Activated CD4-positive, alpha-beta memory T cell treated with anti-CD3 and anti-CD28 coated beads for 36 hours (primary cell): Measurements from ENCODE around the gene NFATC1. TPM values are rescaled to one million over a fixed set of nuclear protein-coding genes. Genes with fewer than 3 reads are reported as not detected.

Experiments used
- CTCF ChIA-PET: fragments of 350-600 bp; sonication (Branson Sonifier 250); formaldehyde crosslinking; loops from one replicate; lab custom pipeline; 2021; ENCODE audit warnings: antibody characterized with exemption, inconsistent platforms; lab: Charles Lee
- POLR2A ChIA-PET: fragments of 350-600 bp; sonication (Branson Sonifier 250); formaldehyde crosslinking; loops from one replicate; lab custom pipeline; 2021; ENCODE audit warnings: antibody characterized with exemption; lab: Charles Lee
- DNase-seq: peaks from one replicate; pipeline ENCODE4 v3.0.0-alpha.2; 2020
- H3K27ac Mint-ChIP-seq: one replicate; pipeline ENCODE4 v1.8.0; 2021; ENCODE audit warnings: mixed read lengths
- H3K27me3 Mint-ChIP-seq: one replicate; pipeline ENCODE4 v1.8.0; 2021; ENCODE audit warnings: mixed read lengths
- H3K36me3 Mint-ChIP-seq: one replicate; pipeline ENCODE4 v1.8.0; 2021; ENCODE audit warnings: mixed read lengths
- H3K4me1 Mint-ChIP-seq: one replicate; pipeline ENCODE4 v1.8.0; 2021; ENCODE audit warnings: low read depth, mixed read lengths
- H3K4me3 Mint-ChIP-seq: one replicate; pipeline ENCODE4 v1.8.0; 2021; ENCODE audit warnings: mild to moderate bottlenecking, mixed read lengths
- H3K9me3 Mint-ChIP-seq: one replicate; pipeline ENCODE4 v1.8.0; 2021; ENCODE audit warnings: mixed read lengths
- intact Hi-C: fragments of 100-400 bp; cut with micrococcal nuclease; formaldehyde crosslinking; loops from one replicate; pipeline ENCODE4 v1.15.1; 2023
- total RNA-seq, 2 experiments: library from RNA; stranded (reverse); gene quantifications; one replicate each; pipeline ENCODE4 v1.2.3, GENCODE V29; 2021

Gene NFATC1
- total RNA-seq, 2 experiments from 2014 or later, result 83.7 to 85.4 TPM

DNA sequence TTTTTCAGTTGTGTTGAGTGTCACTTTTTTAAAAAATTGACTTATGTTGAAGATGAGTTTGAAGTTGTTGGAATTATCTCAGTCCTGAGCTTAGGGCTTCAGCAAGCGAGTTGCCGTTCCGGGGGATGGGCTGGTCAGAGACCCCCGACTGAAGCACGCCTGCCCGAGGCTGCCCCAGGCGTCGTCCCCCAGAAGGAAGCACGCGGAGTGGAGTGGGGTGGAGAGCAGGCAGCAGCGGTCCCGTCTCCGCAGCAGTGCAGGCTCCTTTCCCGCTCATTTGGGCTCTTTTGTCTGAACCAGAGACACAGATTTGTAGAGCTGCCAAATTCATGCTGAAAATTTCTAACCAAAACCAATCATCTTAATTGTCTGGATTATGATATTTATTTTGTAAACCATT, 33.7 kb downstream of the NFATC1 start:
- H3K4me1 Mint-ChIP-seq, result peaks cover 29% of the 10 kb centered on the region
- H3K9me3 Mint-ChIP-seq, result no peaks in the 10 kb centered on the region
- ChIA-PET POLR2A (no interaction called here), CTCF (interaction anchor here (0.5 kb wide), 1 partner anchor 53 kb away, joined by 3 read pairs; no protein-coding TSS in a partner anchor)
- no peak for DNase-seq
- intact Hi-C loops, result no loop called here
- peak overlapping the region; percentile 40 for H3K27ac Mint-ChIP-seq
- no peak overlapping the region for H3K4me3 Mint-ChIP-seq
- H3K27me3 Mint-ChIP-seq, result no peaks in the 10 kb centered on the region
- H3K36me3 Mint-ChIP-seq, result peaks cover 13% of the 10 kb centered on the region

DNA sequence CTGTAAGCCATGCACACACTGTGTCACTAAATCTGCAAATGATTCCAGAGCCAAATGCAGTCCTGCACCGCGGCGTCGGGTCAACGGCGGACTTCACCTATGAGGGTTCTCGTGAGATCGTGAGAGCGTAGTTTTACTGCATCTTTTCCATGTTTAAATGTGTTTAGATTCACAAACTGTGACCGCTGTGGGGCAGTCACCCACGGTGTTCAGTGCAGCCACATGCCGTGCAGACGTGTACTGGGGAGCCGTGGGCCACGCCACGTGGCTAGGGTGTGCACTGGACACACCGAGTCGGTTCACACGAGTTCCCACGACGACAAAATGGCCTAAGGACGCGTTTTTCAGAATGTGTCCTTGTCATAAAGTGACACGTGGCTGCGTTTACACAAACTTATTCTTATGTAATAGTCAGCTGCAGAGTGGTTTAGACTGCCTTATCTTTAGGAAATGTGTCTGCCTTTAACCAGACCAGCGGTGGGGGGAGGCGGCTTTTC, 34.1 kb downstream of the NFATC1 start:
- no peak for DNase-seq
- Mint-ChIP-seq H3K4me3 (no peak overlapping the region), H3K27me3 (no peaks in the 10 kb centered on the region), H3K36me3 (peaks cover 12% of the 10 kb centered on the region), H3K9me3 (no peaks in the 10 kb centered on the region), H3K27ac (peak overlapping the region; percentile 40), H3K4me1 (peaks cover 29% of the 10 kb centered on the region)
- ChIA-PET POLR2A (no interaction called here), CTCF (no interaction called here)
- intact Hi-C loops, result no loop called here

GRCh38 chr18:79432376-79433120, 36.8 kb downstream of the NFATC1 start:
- intact Hi-C loops, result no loop called here
- H3K27ac Mint-ChIP-seq, result no peak overlapping the region
- H3K4me3 Mint-ChIP-seq, result no peak overlapping the region
- peaks cover 23% of the 10 kb centered on the region for H3K36me3 Mint-ChIP-seq
- ChIA-PET POLR2A (no interaction called here), CTCF (interaction anchor here (1.0 to 1.1 kb wide), 2 partner anchors 27 to 52 kb away, joined by 3 read pairs; no protein-coding TSS in a partner anchor)
- H3K27me3 Mint-ChIP-seq, result no peaks in the 10 kb centered on the region
- H3K4me1 Mint-ChIP-seq, result peaks cover 41% of the 10 kb centered on the region
- no peaks in the 10 kb centered on the region for H3K9me3 Mint-ChIP-seq
- DNase-seq, result no peak

DNA sequence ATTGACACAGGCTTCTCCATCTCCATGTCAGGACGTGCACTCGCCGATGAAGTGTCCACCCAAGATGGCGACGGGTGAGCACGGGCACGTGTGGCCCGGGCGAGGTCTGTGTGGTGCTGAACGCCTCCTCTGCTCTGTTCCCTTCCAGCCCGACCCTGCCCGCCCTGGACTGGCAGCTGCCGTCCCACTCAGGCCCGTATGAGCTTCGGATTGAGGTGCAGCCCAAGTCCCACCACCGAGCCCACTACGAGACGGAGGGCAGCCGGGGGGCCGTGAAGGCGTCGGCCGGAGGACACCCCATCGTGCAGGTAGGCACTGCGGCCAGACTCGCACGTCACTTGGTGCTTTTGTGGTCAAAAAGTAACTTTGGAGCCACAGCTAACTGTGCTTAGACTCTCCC, 37.7 kb downstream of the NFATC1 start:
- intact Hi-C loops, result no loop called here
- Mint-ChIP-seq H3K27me3 (no peaks in the 10 kb centered on the region), H3K36me3 (peaks cover 30% of the 10 kb centered on the region), H3K27ac (no peak overlapping the region), H3K4me3 (no peak overlapping the region), H3K4me1 (peaks cover 49% of the 10 kb centered on the region), H3K9me3 (no peaks in the 10 kb centered on the region)
- POLR2A ChIA-PET, result no interaction called here
- no peak for DNase-seq
- CTCF ChIA-PET, result interaction anchor here (1.0 to 1.1 kb wide), 2 partner anchors 28 to 53 kb away, joined by 3 read pairs; no protein-coding TSS in a partner anchor

GRCh38 chr18:79434607-79435401, 39.1 kb downstream of the NFATC1 start:
- POLR2A ChIA-PET, result interaction anchor here (2.3 kb wide), 1 partner anchor 89 kb away, joined by 26 read pairs; no protein-coding TSS in a partner anchor
- CTCF ChIA-PET, result interaction anchor here (1.3 to 2.3 kb wide), 2 partner anchors 38 to 91 kb away, joined by 4 to 11 read pairs; partner anchors contain the start of gene NFATC1
- no peak for DNase-seq
- peaks cover 60% of the 10 kb centered on the region for H3K4me1 Mint-ChIP-seq
- intact Hi-C loops, result loop anchor here (1.0 kb wide), 1 partner anchor 88 kb away; no protein-coding TSS in a partner anchor
- peaks cover 43% of the 10 kb centered on the region for H3K36me3 Mint-ChIP-seq
- no peak overlapping the region for H3K27ac Mint-ChIP-seq
- no peaks in the 10 kb centered on the region for H3K27me3 Mint-ChIP-seq
- H3K9me3 Mint-ChIP-seq, result no peaks in the 10 kb centered on the region
- no peak overlapping the region for H3K4me3 Mint-ChIP-seq

- Mint-ChIP-seq H3K27ac (peak overlapping the region; percentile 13), H3K36me3 (peaks cover 52% of the 10 kb centered on the region), H3K27me3 (no peaks in the 10 kb centered on the region), H3K9me3 (no peaks in the 10 kb centered on the region), H3K4me1 (peaks cover 57% of the 10 kb centered on the region), H3K4me3 (no peak overlapping the region)
- ChIA-PET CTCF (interaction anchor here (1.1 to 2.3 kb wide), 5 partner anchors 31 to 92 kb away, joined by 4 to 19 read pairs (median 6); partner anchors contain the start of gene NFATC1), POLR2A (interaction anchor here (1.1 to 2.3 kb wide), 3 partner anchors 31 to 87 kb away, joined by 4 to 26 read pairs (median 8); no protein-coding TSS in a partner anchor)
- DNase-seq, result no peak
- intact Hi-C loops, result loop anchor here (1.0 kb wide), 2 partner anchors 32 to 41 kb away; partner anchors contain the start of gene NFATC1
These were observed 41.0 kb downstream of the NFATC1 start for GRCh38 chr18:79436556-79437275.

- CTCF ChIA-PET, result interaction anchor here (1.3 to 1.5 kb wide), 2 partner anchors 11 to 45 kb away, joined by 3 to 4 read pairs; no protein-coding TSS in a partner anchor
- H3K27me3 Mint-ChIP-seq, result no peaks in the 10 kb centered on the region
- H3K4me1 Mint-ChIP-seq, result peaks cover 57% of the 10 kb centered on the region
- POLR2A ChIA-PET, result interaction anchor here (1.9 kb wide), 1 partner anchor 33 kb away, joined by 5 read pairs; no protein-coding TSS in a partner anchor
- DNase-seq, result no peak
- intact Hi-C loops, result no loop called here
- H3K9me3 Mint-ChIP-seq, result no peaks in the 10 kb centered on the region
- no peak overlapping the region for H3K4me3 Mint-ChIP-seq
- H3K27ac Mint-ChIP-seq, result peak overlapping the region; percentile 18
- H3K36me3 Mint-ChIP-seq, result peaks cover 58% of the 10 kb centered on the region
These were observed 42.6 kb downstream of the NFATC1 start for GRCh38 chr18:79438089-79438897.

DNA sequence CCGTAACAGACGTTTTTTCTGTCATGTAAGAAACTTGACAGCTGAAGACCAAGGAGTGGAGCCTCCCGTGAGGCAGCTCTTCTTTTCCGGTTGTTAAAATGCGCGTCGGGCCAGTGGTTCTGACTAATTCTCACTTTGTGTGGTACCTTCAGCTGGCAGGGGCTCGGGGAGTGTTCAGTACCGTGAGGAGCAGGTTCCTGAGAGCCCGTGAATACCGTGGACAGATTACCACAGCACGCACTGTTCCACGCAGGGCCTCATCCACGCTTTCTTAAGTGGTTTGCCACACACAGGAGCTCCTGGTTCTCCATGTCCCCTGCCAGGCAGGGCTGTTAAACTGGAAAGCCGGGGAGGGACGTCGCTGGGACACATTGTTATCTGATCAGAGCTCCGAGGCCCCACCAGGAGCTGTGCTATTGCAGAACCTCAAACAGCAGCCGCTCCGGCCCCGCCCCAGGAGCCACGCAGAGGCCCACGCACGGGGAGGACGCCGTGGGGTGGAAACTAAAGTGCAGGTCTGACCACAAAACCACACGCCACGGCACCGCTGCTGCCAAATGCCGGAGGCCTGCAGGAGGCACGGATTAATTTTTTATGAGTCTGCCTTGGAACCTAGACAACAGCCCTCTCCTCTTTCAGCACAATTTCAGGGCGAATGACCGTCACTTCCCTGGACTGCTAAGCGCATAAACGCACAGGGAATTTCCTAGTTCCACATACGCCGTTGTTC, 43.3 kb downstream of the NFATC1 start:
- H3K27ac Mint-ChIP-seq, result no peak overlapping the region
- POLR2A ChIA-PET, result interaction anchor here (1.9 kb wide), 1 partner anchor 34 kb away, joined by 5 read pairs; no protein-coding TSS in a partner anchor
- no peak overlapping the region for H3K4me3 Mint-ChIP-seq
- H3K36me3 Mint-ChIP-seq, result peaks cover 58% of the 10 kb centered on the region
- peak; percentile 34 for DNase-seq
- CTCF ChIA-PET, result interaction anchor here (1.3 to 1.5 kb wide), 2 partner anchors 10 to 46 kb away, joined by 3 to 4 read pairs; no protein-coding TSS in a partner anchor
- H3K27me3 Mint-ChIP-seq, result no peaks in the 10 kb centered on the region
- intact Hi-C loops, result no loop called here
- H3K4me1 Mint-ChIP-seq, result peaks cover 57% of the 10 kb centered on the region
- H3K9me3 Mint-ChIP-seq, result no peaks in the 10 kb centered on the region

GRCh38 chr18:79439628-79440023, 43.9 kb downstream of the NFATC1 start:
- ChIA-PET POLR2A (interaction anchor here (1.9 kb wide), 1 partner anchor 34 kb away, joined by 5 read pairs; no protein-coding TSS in a partner anchor), CTCF (interaction anchor here (1.3 kb wide), 1 partner anchor 9 kb away, joined by 3 read pairs; no protein-coding TSS in a partner anchor)
- Mint-ChIP-seq H3K27me3 (no peaks in the 10 kb centered on the region), H3K9me3 (no peaks in the 10 kb centered on the region), H3K36me3 (peaks cover 55% of the 10 kb centered on the region), H3K4me1 (peaks cover 55% of the 10 kb centered on the region), H3K4me3 (no peak overlapping the region), H3K27ac (no peak overlapping the region)
- no peak for DNase-seq
- intact Hi-C loops, result no loop called here
